Mammary epithelial cell (primary cell): ENCODE results near the gene ELF2.

Experiments
- CTCF ChIP-seq, 2 donors: IDR thresholded peaks in 1 of 2; conservative IDR thresholded peaks in 1 of 2; 2 replicates each; pipeline ENCODE4 v1.5.1; 2011 to 2012; ENCODE audit warnings: inconsistent platforms in 2 of 2, low read length in 2 of 2, mild to moderate bottlenecking in 2 of 2, control low read depth in 1 of 2, low read depth in 1 of 2; ENCODE audit not compliant: insufficient read depth in 1 of 2; ENCODE audit errors: extremely low read depth in 1 of 2
- EZH2 ChIP-seq: IDR thresholded peaks from 2 replicates; pipeline ENCODE4 v1.6.1; 2012; ENCODE audit warnings: low read length, inconsistent platforms, borderline replicate concordance

GRCh38 chr4:139050446-139050845 is 126.6 kb downstream of the ELF2 start:
- TF ChIP-seq CTCF (conservative IDR thresholded peaks at IDR 0.05 in 1 of 2, IDR thresholded peaks at IDR 0.05 in 1 of 2; ENCODE audit: extremely low read depth in 1 of 2, insufficient read depth in 1 of 2, low read depth in 1 of 2, low read length in 2 of 2) (no peak), EZH2 (no peak)
